H9 (cell line): Measurements from ENCODE around the gene HEATR5A. TPM values are rescaled to one million over a fixed set of nuclear protein-coding genes. Genes with fewer than 3 reads are reported as not detected.

Experiments used
- DNase-seq: peaks from one replicate; pipeline ENCODE4 v3.0.0-alpha.2; 2017
- H2AFZ ChIP-seq: one replicate; pipeline ENCODE4 v1.6.1; 2013; ENCODE audit warnings: mild to moderate bottlenecking, low read length, control low read depth, moderate library complexity
- H2AK5ac ChIP-seq: 2 replicates; pipeline ENCODE4 v1.6.1; 2013; ENCODE audit warnings: low read length, control low read depth, mixed read lengths; ENCODE audit not compliant: insufficient read length
- H2BK120ac ChIP-seq: one replicate; pipeline ENCODE4 v1.6.1; 2013; ENCODE audit warnings: low read depth, mild to moderate bottlenecking, low read length, control low read depth, inconsistent platforms; ENCODE audit not compliant: poor library complexity, severe bottlenecking
- H2BK12ac ChIP-seq: 2 replicates; pipeline ENCODE4 v1.6.1; 2013; ENCODE audit warnings: low read length, control low read depth, mixed read lengths, low read depth; ENCODE audit not compliant: insufficient read length
- H2BK15ac ChIP-seq: 2 replicates; pipeline ENCODE4 v1.6.1; 2013; ENCODE audit warnings: low read depth, low read length, control low read depth
- H2BK20ac ChIP-seq: one replicate; pipeline ENCODE4 v1.6.1; 2013; ENCODE audit warnings: low read depth, mild to moderate bottlenecking, low read length, control low read depth, inconsistent platforms; ENCODE audit not compliant: poor library complexity, severe bottlenecking
- H2BK5ac ChIP-seq: 2 replicates; pipeline ENCODE4 v1.6.1; 2013; ENCODE audit warnings: low read length, control low read depth, mixed read lengths; ENCODE audit not compliant: insufficient read length
- H3K14ac ChIP-seq: 2 replicates; pipeline ENCODE4 v1.6.1; 2013; ENCODE audit warnings: low read length, control low read depth; ENCODE audit not compliant: insufficient read depth
- H3K18ac ChIP-seq: 2 replicates; pipeline ENCODE4 v1.6.1; 2013; ENCODE audit warnings: low read depth, mild to moderate bottlenecking, mixed read lengths, low read length, control low read depth; ENCODE audit not compliant: insufficient read length
- H3K23ac ChIP-seq: 2 replicates; pipeline ENCODE4 v1.6.1; 2013; ENCODE audit warnings: low read length, control low read depth, mixed read lengths, low read depth; ENCODE audit not compliant: insufficient read length
- H3K23me2 ChIP-seq: 2 replicates; pipeline ENCODE4 v1.6.1; 2013; ENCODE audit warnings: low read depth, mild to moderate bottlenecking, mixed read lengths, low read length, control low read depth; ENCODE audit not compliant: insufficient read length, poor library complexity, severe bottlenecking
- H3K27ac ChIP-seq: 2 replicates; pipeline ENCODE4 v1.5.1; 2013; ENCODE audit warnings: low read length, control low read depth, mixed read lengths, low read depth; ENCODE audit not compliant: insufficient read length
- H3K27me3 ChIP-seq: 2 replicates; pipeline ENCODE4 v1.6.1; 2013; ENCODE audit warnings: low read length, control low read depth, inconsistent platforms; ENCODE audit not compliant: insufficient read depth
- H3K4ac ChIP-seq: 2 replicates; pipeline ENCODE4 v1.6.1; 2013; ENCODE audit warnings: low read depth, mild to moderate bottlenecking, control low read depth, inconsistent platforms, low read length, moderate library complexity
- H3K4me1 ChIP-seq: 2 replicates; pipeline ENCODE4 v1.6.1; 2013; ENCODE audit warnings: low read length, control low read depth, inconsistent platforms; ENCODE audit not compliant: insufficient read depth
- H3K4me2 ChIP-seq: 2 replicates; pipeline ENCODE4 v1.6.1; 2013; ENCODE audit warnings: low read length, control low read depth, mixed read lengths; ENCODE audit not compliant: insufficient read length, insufficient read depth
- H3K56ac ChIP-seq: 2 replicates; pipeline ENCODE4 v1.6.1; 2013; ENCODE audit warnings: low read depth, mild to moderate bottlenecking, mixed read lengths, low read length, control low read depth; ENCODE audit not compliant: insufficient read length
- H3K79me1 ChIP-seq: 2 replicates; pipeline ENCODE4 v1.6.1; 2013; ENCODE audit warnings: low read depth, mild to moderate bottlenecking, moderate library complexity, low read length, control low read depth, inconsistent platforms; ENCODE audit not compliant: insufficient read depth, poor library complexity, severe bottlenecking
- H3K79me2 ChIP-seq: 2 replicates; pipeline ENCODE4 v1.6.1; 2013; ENCODE audit warnings: low read length, control low read depth, inconsistent platforms; ENCODE audit not compliant: insufficient read depth
- H3K9ac ChIP-seq: 2 replicates; pipeline ENCODE4 v1.6.1; 2013; ENCODE audit warnings: low read length, control low read depth, mixed read lengths; ENCODE audit not compliant: insufficient read length; ENCODE audit errors: extremely low read depth
- H3K9me3 ChIP-seq: one replicate; pipeline ENCODE4 v1.6.1; 2013; ENCODE audit warnings: low read depth, low read length, inconsistent platforms; ENCODE audit not compliant: control insufficient read depth
- H3T11ph ChIP-seq: one replicate; pipeline ENCODE4 v1.6.1; 2013; ENCODE audit warnings: mild to moderate bottlenecking, low read length, control low read depth, inconsistent platforms
- H4K20me1 ChIP-seq: one replicate; pipeline ENCODE4 v1.6.1; 2013; ENCODE audit not compliant: control insufficient read depth, insufficient read length, insufficient read depth
- H4K5ac ChIP-seq: 2 replicates; pipeline ENCODE4 v1.6.1; 2013; ENCODE audit warnings: low read depth, mild to moderate bottlenecking, mixed read lengths, low read length, control low read depth; ENCODE audit not compliant: insufficient read length
- H4K8ac ChIP-seq: replicated peaks from 2 replicates; pipeline ENCODE4 v1.6.1; 2013; ENCODE audit warnings: low read length, control low read depth, mixed read lengths, low read depth; ENCODE audit not compliant: insufficient read length
- H4K91ac ChIP-seq: 2 replicates; pipeline ENCODE4 v1.6.1; 2013; ENCODE audit warnings: low read depth, mild to moderate bottlenecking, moderate library complexity, mixed read lengths, low read length, control low read depth; ENCODE audit not compliant: insufficient read length
- H3K27ac Mint-ChIP-seq, 3 experiments: 2 replicates in 2 of 3; 3 replicates in 1 of 3; pipeline ENCODE4 v1.8.0; 2020 to 2021; ENCODE audit warnings: mixed read lengths in 3 of 3, mild to moderate bottlenecking in 1 of 3, moderate library complexity in 1 of 3
- H3K27me3 Mint-ChIP-seq: 2 replicates; pipeline ENCODE4 v1.8.0; 2021; ENCODE audit warnings: low read depth, mild to moderate bottlenecking, moderate library complexity, mixed read lengths
- H3K36me3 Mint-ChIP-seq, 3 experiments: 2 replicates in 2 of 3; 3 replicates in 1 of 3; pipeline ENCODE4 v1.8.0; 2020 to 2021; ENCODE audit warnings: low read depth in 3 of 3, mixed read lengths in 3 of 3; ENCODE audit not compliant: insufficient read depth in 1 of 3
- H3K4me1 Mint-ChIP-seq, 2 experiments: 2 replicates each; pipeline ENCODE4 v1.8.0; 2020; ENCODE audit warnings: mixed read lengths in 2 of 2
- H3K4me3 Mint-ChIP-seq, 2 experiments: 2 replicates in 1 of 2; 3 replicates in 1 of 2; pipeline ENCODE4 v1.8.0; 2020 to 2021; ENCODE audit warnings: mild to moderate bottlenecking in 2 of 2, mixed read lengths in 2 of 2, moderate library complexity in 1 of 2
- H3K9me3 Mint-ChIP-seq, 2 experiments: 2 replicates in 1 of 2; 3 replicates in 1 of 2; pipeline ENCODE4 v1.8.0; 2020; ENCODE audit warnings: mild to moderate bottlenecking in 2 of 2, mixed read lengths in 2 of 2, moderate library complexity in 1 of 2
- CTCF ChIP-seq: fragments of 200-600 bp; sonication (generic); conservative IDR thresholded peaks from 3 replicates; pipeline ENCODE4 v1.8.0; 2021; ENCODE audit warnings: antibody characterized with exemption, mild to moderate bottlenecking
- WGBS: extraction: QIAGEN DNeasy Blood & Tissue Kit; methylation state at CpG from one replicate; pipeline ENCODE4 v1.1.7; 2013; ENCODE audit warnings: missing lambda C conversion rate, low lambda C conversion rate, mixed read lengths; ENCODE audit not compliant: insufficient read length; ENCODE audit errors: extremely low coverage; 5-methylcytosine and 5-hydroxymethylcytosine counted together
- total RNA-seq: library from RNA; stranded (reverse); gene quantifications from 2 replicates; pipeline ENCODE4 v1.2.1, GENCODE V29; 2021

The HEATR5A gene
- total RNA-seq, 1 experiment from 2014 or later = 21.2 TPM

- Histone ChIP-seq H3K18ac (no peak overlapping the region), H3K27me3 (no peaks in the 10 kb centered on the region), H2BK5ac (no peak overlapping the region), H2BK12ac (no peak overlapping the region), H2BK20ac (no peak overlapping the region), H2AK5ac (no peak overlapping the region), H3K4me1 (no peaks in the 10 kb centered on the region), H3K4me2 (no peak overlapping the region), H3K23ac (no peak overlapping the region), H3K79me2 (no peaks in the 10 kb centered on the region), H3K79me1 (peaks cover 2% of the 10 kb centered on the region), H4K5ac (no peak overlapping the region), H3T11ph (no peak overlapping the region), H3K27ac (no peak overlapping the region), H3K9ac (no peak overlapping the region), H3K9me3 (no peaks in the 10 kb centered on the region), H4K8ac (no peak overlapping the region), H2BK120ac (no peak overlapping the region), H3K23me2 (no peaks in the 10 kb centered on the region), H2BK15ac (no peak overlapping the region), H4K20me1 (no peaks in the 10 kb centered on the region), H3K4ac (no peak overlapping the region), H2AFZ (no peak overlapping the region), H3K14ac (no peak overlapping the region), H3K56ac (no peak overlapping the region), H4K91ac (no peak overlapping the region)
- Mint-ChIP-seq H3K27me3 (no peaks in the 10 kb centered on the region), H3K27ac (no peak overlapping the region), H3K4me1 (peaks cover 14% of the 10 kb centered on the region in 2 experiments), H3K4me3 (peak overlapping the region; percentile 9 to 36; a peak in 2 of 5 replicates), H3K9me3 (no peaks in the 10 kb centered on the region), H3K36me3 (peaks cover 0 to 3% (median 0%) of the 10 kb centered on the region in 3 experiments; a peak in 1 of 7 replicates)
- TF ChIP-seq CTCF = no peak
- DNase-seq = no peak
- no CpG with 5 or more reads among the region's 1 CpG for WGBS
These were observed 1.9 kb downstream of the HEATR5A start for GRCh38 chr14:31418440-31418839.
